Loucy (cell line): ENCODE measurements around the gene ASTN2.

Experiments
- CTCF ChIP-seq: fragments of 200-600 bp; sonication (generic); conservative IDR thresholded peaks from 2 replicates; pipeline ENCODE4 v1.5.1; 2014; ENCODE audit warnings: mild to moderate bottlenecking, antibody characterized with exemption, low read length
- EZH2phosphoT487 ChIP-seq: fragments of 200-600 bp; IDR thresholded peaks from 2 replicates; pipeline ENCODE4 v1.6.1; 2018; ENCODE audit warnings: antibody characterized with exemption, mild to moderate bottlenecking, moderate library complexity, borderline replicate concordance

GRCh38 chr9:116686693-116687073 is 728.2 kb downstream of the ASTN2 start:
- TF ChIP-seq CTCF = no peak
- no peak for TF ChIP-seq EZH2phosphoT487
